HepG2 (cell line): Measurements from ENCODE around the gene GALNT10. TPM values are rescaled to one million over a fixed set of nuclear protein-coding genes. Genes with fewer than 3 reads are reported as not detected.

Experiments used
- polyA plus RNA-seq, 8 experiments: library from polyadenylated mRNA; depleted of rRNA in 3 of 8; stranded (reverse) in 7 of 8; unstranded in 1 of 8; fragments of >200 nt; fragmentation: Illumina TruSeq in 4 of 8; extraction: Trizol in 4 of 8; gene quantifications; 2 replicates each; pipeline versions ENCODE4 v1.2.1 to v1.2.3, GENCODE V29; 2011 to 2016; ENCODE audit warnings: low read depth in 4 of 8, missing spikeins in 1 of 8, mixed read lengths in 1 of 8; ENCODE audit not compliant: insufficient read depth in 1 of 8
- total RNA-seq, 5 experiments: library from RNA; depleted of rRNA; stranded (reverse); fragments of >200 nt; fragmentation: Illumina TruSeq; extraction: Trizol; gene quantifications; 2 replicates each; pipeline ENCODE4 v1.2.3, GENCODE V29; 2016; ENCODE audit warnings: low read depth in 1 of 5
- TF ChIP-seq, protein P1 (sequence below): sonication (generic); formaldehyde crosslinking; IDR thresholded peaks from 2 replicates; pipeline ENCODE4 v1.4.0; 2020; ENCODE audit warnings: mild to moderate bottlenecking, missing genetic modification reagents
- TF ChIP-seq, protein P2 (sequence below): sonication (generic); formaldehyde crosslinking; IDR thresholded peaks from 2 replicates; pipeline ENCODE4 v1.4.0; 2020; ENCODE audit warnings: missing genetic modification reagents, borderline replicate concordance

The GALNT10 gene
- total and polyA plus RNA-seq, 2 of the 13 experiments (the other 11 are each of a cell fraction or from before 2014, with no cell fraction given): 8.1 to 11.2 TPM

DNA sequence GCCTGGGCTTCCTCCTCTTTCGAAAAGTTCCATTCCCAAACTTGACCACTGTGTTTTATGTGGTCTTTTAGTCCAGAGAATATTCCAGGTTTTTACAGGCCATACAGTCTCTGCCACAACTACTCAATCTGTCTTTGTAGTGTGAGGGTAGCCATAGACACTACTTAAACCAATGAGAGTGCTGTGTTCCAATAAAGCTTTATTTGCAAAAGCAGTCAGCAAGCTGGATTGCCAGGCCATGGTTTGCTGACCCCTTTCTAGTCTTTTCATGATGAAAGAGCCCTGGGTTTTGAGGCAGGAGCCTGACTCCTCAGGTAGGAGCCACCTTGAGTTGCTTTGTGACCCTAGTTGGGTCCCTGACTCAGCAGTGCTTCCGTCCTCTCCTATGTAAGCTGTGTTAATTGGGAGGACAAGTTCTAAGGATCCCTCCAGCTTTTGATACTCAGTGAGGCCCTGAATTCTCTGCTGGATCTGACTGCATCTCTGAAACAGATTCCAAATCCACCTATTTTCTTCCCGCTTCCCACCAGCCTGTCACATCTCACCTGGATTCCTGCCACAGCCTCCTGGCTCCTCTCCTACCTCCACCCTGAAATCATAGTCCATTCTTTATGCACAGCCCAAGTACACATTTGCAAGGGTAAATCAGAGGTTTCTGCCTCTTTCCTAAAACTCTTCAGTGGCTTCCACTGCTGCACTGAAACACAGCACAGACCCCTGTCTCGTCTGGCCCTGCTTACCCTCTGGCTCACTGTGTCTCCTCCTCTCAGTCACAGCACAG is 13.5 kb downstream of the GALNT10 start (continued):
- TF ChIP-seq, protein P1, sequence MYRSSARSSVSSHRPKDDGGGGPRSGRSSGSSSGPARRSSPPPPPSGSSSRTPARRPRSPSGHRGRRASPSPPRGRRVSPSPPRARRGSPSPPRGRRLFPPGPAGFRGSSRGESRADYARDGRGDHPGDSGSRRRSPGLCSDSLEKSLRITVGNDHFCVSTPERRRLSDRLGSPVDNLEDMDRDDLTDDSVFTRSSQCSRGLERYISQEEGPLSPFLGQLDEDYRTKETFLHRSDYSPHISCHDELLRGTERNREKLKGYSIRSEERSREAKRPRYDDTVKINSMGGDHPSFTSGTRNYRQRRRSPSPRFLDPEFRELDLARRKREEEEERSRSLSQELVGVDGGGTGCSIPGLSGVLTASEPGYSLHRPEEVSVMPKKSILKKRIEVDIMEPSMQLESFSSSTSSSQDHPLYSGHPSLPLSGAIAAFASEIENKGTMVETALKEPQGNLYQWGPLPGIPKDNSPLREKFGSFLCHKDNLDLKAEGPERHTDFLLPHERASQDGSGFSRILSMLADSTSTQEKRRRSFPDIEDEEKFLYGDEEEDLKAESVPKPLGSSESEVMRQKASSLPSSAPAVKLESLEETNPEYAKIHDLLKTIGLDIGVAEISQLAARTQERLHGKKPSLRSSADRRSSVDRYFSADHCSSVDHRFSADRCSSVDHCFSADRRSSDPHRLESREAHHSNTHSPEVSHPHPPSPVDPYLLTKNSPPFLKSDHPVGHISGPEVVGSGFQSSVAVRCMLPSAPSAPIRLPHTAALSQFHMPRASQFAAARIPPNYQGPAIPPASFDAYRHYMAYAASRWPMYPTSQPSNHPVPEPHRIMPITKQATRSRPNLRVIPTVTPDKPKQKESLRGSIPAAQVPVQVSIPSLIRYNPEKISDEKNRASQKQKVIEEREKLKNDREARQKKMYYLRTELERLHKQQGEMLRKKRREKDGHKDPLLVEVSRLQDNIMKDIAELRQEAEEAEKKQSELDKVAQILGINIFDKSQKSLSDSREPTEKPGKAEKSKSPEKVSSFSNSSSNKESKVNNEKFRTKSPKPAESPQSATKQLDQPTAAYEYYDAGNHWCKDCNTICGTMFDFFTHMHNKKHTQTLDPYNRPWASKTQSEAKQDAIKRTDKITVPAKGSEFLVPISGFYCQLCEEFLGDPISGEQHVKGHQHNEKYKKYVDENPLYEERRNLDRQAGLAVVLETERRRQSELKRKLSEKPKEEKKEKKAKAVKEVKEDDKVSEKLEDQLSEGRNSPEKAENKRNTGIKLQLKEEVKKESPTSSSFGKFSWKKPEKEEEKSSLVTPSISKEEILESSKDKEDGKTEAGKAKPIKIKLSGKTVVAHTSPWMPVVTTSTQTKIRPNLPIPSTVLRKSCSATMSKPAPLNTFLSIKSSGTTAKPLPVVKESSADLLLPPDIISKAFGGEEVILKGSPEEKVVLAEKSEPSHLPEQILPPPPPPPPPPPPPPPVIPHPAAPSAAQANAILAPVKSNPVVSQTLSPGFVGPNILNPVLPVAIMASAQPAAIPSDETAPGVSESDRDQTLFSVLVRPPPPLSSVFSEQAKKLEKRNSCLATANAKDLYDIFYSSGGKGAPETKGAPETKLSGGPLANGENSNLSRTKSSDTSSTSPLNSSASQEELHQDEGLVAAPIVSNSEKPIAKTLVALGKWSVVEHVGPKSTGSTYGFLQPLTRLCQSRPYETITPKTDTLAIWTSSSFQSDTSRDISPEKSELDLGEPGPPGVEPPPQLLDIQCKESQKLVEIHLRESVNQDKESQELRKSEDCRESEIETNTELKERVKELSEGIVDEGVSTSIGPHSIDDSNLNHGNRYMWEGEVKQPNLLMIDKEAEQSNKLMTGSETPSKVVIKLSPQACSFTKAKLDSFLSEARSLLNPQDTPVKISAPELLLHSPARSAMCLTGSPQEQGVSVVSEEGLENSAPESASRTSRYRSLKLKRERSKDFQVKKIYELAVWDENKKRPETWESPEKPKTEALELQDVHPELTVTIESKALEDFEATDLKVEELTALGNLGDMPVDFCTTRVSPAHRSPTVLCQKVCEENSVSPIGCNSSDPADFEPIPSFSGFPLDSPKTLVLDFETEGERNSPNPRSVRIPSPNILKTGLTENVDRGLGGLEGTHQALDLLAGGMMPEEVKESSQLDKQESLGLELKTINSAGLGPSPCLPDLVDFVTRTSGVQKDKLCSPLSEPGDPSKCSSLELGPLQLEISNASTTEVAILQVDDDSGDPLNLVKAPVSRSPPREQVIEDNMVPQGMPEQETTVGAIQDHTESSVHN: no peak
- TF ChIP-seq, protein P2, sequence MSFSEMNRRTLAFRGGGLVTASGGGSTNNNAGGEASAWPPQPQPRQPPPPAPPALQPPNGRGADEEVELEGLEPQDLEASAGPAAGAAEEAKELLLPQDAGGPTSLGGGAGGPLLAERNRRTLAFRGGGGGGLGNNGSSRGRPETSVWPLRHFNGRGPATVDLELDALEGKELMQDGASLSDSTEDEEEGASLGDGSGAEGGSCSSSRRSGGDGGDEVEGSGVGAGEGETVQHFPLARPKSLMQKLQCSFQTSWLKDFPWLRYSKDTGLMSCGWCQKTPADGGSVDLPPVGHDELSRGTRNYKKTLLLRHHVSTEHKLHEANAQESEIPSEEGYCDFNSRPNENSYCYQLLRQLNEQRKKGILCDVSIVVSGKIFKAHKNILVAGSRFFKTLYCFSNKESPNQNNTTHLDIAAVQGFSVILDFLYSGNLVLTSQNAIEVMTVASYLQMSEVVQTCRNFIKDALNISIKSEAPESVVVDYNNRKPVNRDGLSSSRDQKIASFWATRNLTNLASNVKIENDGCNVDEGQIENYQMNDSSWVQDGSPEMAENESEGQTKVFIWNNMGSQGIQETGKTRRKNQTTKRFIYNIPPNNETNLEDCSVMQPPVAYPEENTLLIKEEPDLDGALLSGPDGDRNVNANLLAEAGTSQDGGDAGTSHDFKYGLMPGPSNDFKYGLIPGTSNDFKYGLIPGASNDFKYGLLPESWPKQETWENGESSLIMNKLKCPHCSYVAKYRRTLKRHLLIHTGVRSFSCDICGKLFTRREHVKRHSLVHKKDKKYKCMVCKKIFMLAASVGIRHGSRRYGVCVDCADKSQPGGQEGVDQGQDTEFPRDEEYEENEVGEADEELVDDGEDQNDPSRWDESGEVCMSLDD (CRISPR knock-in tag): no peak
